Left renal cortex interstitium (tissue), 4 donors: ENCODE measurements around the gene KIF16B. TPM values are rescaled to one million over a fixed set of nuclear protein-coding genes. Genes with fewer than 3 reads are reported as not detected.
A peak's percentile ranks its signal among the peaks of the same experiment; 100 is the strongest.
"Not testable (repeated sequence)": the region's sequence is repeated elsewhere in the genome, so short reads cannot be mapped to it uniquely, and the experiment has no call there.

ENCODE experiments used
- DNase-seq, 4 donors: peaks; one replicate each; pipeline ENCODE4 v3.0.0-alpha.2; 2013; ENCODE audit warnings: low read depth in 4 of 4, low spot score in 2 of 4, missing footprints in 1 of 4
- polyA plus RNA-seq, 4 donors: library from polyadenylated mRNA; unstranded; fragments of 120-200 nt; gene quantifications; one replicate each; pipeline ENCODE4 v1.2.1, GENCODE V29; 2013; ENCODE audit not compliant: insufficient read length in 4 of 4

KIF16B gene
- polyA plus RNA-seq, result 10 to 100 TPM; 16.8 to 26.0 (median 23.4) TPM

GRCh38 chr20:16573001-16573965 lies at the start of gene KIF16B:
Gene KIF16B (minus strand): TSS chr20:16573448. CDS start chr20:16573275, 173 bp downstream.
- DNase-seq, result peak in 3 of 4 donors; percentile 73 to 81 (median 81)

DNA sequence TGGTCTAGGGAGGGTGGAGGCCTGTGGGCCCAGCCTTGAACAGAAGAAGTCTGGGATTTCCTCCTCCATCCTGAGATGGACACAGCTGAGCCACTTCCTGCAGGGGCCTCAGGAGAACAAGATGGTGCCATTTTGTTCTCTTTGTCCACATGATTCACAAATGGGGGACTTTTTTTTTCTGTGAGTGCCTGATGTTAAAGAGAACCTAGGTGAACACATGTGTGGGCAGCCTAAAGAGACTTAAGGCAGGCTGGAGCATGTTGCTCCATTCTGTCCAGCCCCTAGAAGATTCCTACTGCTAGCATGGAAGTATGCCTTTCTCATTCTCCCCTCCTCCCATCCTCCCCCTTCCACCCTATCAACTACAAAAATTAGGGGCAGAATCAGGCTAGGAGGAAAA lies 49.3 kb upstream of the KIF16B start:
- DNase-seq, result no peak

DNA sequence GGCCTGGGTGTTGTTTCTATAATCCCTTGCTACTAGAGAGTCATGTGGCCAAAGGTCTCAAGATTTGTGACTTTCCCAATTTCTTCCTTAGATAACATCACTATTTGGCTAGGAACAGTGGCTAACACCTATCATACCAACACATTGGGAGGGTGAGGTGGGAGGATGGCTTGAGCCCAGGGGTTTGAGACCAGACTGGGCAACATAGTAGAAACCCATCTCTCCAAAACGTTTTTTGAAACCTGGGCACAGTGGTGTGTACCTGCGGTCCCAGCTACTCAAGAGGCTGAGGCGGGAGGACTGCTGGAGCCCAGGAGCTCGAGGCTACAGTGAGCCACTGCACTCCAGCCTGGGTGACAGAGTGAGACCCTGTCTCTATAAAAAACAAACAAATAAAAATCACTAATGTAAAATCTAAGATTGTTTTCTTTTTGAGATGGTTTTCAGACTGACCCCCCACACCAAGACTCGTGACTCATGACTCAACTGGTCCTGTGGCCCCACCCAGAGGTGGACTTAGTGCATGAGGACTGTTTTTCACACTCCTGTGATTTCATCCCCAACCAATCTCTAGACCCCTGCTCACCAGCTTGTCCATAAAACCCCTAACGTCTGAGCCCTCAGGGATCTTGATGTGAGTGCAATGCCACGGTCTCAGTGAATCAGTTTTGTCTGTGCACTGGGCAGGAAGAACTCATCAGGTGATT lies 48.3 kb upstream of the KIF16B start:
- DNase-seq, result no peak

DNA sequence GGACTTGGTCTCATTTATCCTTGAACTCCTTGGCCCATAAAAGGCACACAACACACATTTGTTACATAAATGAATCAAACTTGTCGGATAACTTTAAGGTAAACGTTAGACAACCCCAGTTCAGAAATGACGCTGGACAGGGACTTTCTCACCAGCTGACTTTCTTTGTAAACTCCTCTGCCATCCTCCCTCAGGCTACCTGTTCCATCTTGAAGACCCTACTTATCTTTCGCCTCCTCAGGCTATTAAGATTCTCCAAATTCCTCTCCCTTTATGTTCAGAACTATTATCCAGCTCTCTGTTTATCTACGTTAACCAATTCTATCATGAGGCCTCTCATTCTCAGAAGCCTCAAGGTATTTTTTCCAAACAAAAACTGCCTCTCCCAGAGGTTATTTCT lies 47.7 kb upstream of the KIF16B start:
- DNase-seq, result no peak

DNA sequence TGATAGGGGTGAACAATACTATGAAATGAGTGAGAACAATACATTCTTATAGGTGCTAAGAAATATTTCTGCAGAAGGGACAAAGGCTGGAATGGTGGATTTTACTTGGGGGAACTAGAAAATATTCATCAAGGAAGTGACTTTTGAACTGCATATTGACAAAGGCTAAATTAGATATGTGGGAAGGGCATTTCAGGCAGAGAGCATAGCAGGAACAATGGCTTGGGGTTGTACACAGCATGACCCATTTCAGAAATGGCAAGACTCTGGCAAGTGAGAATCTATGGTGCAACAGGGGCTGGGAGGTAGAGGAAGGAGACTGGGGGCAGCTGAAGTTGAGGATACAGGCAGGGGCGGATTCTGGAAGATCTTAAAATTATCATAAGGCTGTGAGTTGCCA lies 46.7 kb upstream of the KIF16B start:
- DNase-seq, result no peak

GRCh38 chr20:16617056-16617455 lies 43.8 kb upstream of the KIF16B start:
- DNase-seq, result no peak

DNA sequence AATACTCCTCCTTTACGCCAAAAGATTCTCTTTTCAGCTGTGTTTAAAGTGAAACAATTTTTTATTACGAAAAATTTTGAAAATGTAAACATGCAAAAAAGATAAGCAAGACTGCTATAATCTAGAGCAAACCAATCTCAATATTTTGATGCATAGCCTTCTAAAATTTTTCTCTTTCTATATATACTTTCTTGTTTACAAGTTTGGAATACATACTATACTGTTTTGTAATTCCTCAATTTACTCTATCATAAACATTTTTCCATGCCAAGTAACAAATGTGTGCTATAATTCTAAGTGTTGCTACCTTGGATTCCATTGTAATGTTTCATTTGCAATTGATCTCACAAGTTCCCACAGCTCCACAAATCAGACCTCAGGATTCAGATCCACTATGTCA lies 43.1 kb upstream of the KIF16B start:
- DNase-seq, result no peak

DNA sequence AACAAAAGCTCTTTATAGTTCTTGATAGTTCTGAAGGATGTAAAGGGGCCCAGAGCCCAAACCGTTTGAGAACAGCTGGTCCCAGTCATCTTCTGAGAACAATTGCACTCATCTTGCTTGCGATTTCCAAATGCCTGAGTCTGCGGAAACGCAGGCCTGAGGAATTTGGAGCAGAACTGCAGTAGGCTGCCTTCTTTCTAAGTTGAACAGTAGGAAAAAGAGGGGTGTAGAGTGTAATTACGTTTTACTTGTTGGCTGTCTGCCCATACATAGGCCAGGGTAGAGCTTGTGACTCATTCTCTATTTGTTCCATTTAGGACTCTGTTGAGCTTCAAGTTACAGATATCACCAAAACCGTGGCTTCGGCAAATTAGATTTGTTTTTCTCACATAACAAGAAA lies 42.0 kb upstream of the KIF16B start:
- peak in 1 of 4 donors; percentile 45 for DNase-seq

DNA sequence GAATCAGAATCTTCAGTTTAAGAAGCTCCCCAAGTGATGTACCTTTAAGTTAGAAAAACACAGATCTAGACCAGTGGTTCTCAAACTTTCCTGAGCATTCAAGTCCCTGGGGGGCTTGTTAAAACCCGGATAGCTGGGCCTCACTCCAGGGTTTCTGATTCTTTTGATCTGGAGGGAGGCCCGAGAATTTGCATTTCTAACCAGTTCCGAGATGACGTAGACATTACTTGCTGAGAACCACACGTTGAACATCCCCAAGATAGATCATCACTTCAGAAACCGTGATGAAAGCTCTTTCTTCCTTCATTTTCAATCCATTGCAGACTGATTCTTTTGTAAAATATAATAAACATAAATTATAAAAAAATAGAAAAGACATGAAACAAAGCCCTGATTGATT lies 40.7 kb upstream of the KIF16B start:
- DNase-seq, result no peak

GRCh38 chr20:16612706-16613105 lies 39.5 kb upstream of the KIF16B start:
- no peak for DNase-seq

DNA sequence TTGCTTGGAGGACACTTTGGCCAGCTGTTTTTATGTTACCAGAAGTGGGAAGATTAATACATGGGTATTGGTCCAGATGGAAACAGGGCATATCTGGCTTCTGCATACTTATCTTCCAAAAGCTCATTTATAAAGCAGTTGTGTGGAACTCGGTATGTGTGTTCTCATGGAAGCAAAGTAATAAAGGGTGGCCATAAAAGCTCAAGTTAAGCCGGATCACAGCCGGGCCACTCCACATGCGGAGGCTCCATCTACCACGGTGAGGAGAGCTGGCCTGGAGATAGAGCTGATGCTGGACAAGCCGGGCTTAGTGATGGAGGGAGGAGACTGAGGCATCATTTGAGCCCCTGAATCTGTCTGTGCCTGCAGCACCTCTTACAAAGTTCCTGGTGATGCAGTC lies 38.6 kb upstream of the KIF16B start:
- DNase-seq, result no peak

DNA sequence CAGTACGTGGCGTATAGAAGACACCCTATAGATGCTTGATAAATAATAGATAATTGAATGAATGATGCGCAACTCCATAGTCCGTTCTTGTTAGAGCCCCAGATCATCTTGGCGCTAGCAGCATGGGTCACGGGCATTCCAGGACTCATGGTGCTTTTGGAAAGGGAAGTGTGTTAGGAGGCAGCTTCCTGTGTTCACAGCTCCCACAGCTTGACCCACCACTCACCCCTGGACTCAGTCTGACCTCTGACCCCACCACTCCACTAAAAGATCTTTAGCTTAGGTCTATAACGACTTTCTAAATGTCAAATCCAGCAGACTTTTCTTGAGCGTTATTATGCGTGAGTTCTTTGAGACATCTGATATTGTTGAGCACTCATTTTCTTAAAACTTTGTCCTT lies 35.8 kb upstream of the KIF16B start:
- no peak for DNase-seq

- no peak for DNase-seq
Observed at GRCh38 chr20:16608277-16608650, 35.0 kb upstream of the KIF16B start.

DNA sequence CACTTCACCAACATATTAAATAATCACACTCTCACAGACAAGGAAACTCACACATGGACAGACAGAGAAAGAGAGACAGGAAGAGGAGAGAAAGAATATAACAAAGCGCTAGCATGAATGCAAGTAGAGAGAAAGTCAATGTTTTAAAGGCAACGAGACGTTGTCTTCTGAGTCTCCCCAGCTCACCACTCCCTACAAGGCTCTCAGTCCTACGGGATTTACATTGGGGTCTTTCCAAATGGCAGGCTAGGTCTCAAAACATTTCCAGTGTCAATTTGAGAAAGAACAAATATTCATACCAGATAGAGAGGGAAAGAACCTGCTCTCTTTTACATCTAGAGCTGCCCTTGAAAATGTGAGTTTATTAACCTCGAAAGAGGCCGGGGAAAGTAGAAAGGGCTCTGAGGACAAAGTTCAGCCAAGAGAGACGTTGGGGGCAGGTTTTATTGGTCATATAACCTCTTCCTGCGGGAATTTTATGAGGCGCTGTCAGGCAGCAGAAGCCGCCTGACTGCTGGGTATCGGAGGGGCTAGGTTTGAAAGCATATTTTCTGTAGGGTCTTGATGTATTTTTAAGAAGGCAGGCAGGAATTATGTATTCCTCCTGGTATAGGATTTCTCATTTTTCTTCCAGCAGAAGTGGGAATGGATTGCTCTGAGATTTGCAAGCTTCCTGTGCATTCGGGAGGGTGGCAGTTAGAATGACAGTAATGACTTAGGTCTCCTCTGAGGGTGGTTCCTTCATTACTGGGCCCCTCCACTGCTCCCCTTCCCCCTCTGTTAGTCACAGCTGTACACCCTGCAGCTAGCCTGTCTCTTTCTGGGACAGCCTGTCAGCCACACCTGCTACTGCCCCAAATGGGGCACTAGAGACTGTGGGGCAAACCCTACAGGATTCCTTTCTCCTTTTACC lies 34.4 kb upstream of the KIF16B start:
- DNase-seq, result peak in 1 of 4 donors; percentile 34

- no peak for DNase-seq
Observed at GRCh38 chr20:16606468-16607070, 33.3 kb upstream of the KIF16B start.

DNA sequence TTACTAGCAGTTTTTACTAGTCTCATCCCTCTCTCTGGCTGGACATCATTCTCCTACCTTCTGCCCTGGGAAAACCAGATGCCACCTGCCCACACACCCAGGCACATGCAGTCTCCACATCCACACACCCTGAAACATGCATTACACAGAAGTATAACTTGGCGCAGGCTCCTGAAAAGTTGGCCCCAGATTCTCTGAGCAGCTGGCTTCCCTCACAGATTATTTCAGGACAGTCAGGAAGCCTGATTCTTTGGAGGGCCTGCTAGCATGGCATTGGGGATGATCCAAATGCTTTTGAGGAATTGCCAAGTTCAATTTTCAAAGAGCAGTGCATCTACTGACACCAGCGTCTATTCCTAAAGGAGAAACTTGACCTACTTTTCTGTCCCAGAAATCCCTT lies 27.8 kb upstream of the KIF16B start:
- DNase-seq, result no peak

- DNase-seq, result no peak
Observed at GRCh38 chr20:16599257-16599656, 26.0 kb upstream of the KIF16B start.

- DNase-seq, result no peak
Observed at GRCh38 chr20:16596991-16597390, 23.7 kb upstream of the KIF16B start.

DNA sequence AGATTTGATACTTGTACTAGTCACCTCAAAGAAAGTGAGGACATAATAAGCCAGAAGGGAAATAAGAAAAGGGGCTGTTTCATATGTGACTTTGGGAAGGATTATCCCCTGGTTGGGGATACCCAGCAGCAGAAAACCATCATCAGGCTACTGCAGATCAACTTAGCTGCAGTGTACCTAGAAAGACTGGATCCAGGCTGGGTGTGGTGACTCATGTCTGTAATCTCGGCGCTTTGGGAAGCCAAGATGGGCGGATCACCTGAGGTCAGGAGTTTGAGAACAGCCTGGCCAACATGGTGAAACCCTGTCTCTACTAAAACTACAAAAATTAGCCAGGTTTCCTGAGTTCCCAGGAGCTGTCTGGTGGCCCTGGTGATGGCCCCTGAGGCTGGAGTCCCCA lies 23.2 kb upstream of the KIF16B start:
- DNase-seq, result not testable (repeated sequence)

- DNase-seq, result no peak
Observed at GRCh38 chr20:16595376-16595775, 22.1 kb upstream of the KIF16B start.
